Measurements from ENCODE around the gene TBC1D22A. TPM values are rescaled to one million over a fixed set of nuclear protein-coding genes. Genes with fewer than 3 reads are reported as not detected.

TBC1D22A gene
- total RNA-seq, 1 donor from 2014 or later: 10.6 TPM

GRCh38 chr22:47016631-47017030 lies 254.2 kb downstream of the TBC1D22A start:
- Histone ChIP-seq H3K9ac (no peak overlapping the region), H3F3A (ENCODE audit: low read depth) (no peaks in the 10 kb centered on the region), H3K4me2 (no peak overlapping the region), H3K4me1 (no peaks in the 10 kb centered on the region), H3K27me3 (no peaks in the 10 kb centered on the region), H3K27ac (no peak overlapping the region), H3K9me3 (ENCODE audit: low read depth) (no peaks in the 10 kb centered on the region), H2AFZ (replicated peaks) (no peak overlapping the region), H3K4me3 (no peak overlapping the region), H3K79me2 (ENCODE audit: low read depth) (no peaks in the 10 kb centered on the region), H4K20me1 (ENCODE audit: low read depth) (no peaks in the 10 kb centered on the region), H3K36me3 (no peaks in the 10 kb centered on the region)
- peaks cover 12% of the 10 kb centered on the region for H3K4me1 Mint-ChIP-seq
- peaks cover 10% of the 10 kb centered on the region for H3K9me3 Mint-ChIP-seq
- TF ChIP-seq EZH2 (IDR thresholded peaks at IDR 0.05) (no peak), EZH2phosphoT487 (IDR thresholded peaks at IDR 0.05) (no peak), CTCF (IDR thresholded peaks at IDR 0.05) (no peak)
- H3K27ac Mint-ChIP-seq: no peak overlapping the region
- DNase-seq (ENCODE audit: low spot score): no peak
- no peak overlapping the region for H3K4me3 Mint-ChIP-seq
- H3K27me3 Mint-ChIP-seq (ENCODE audit: insufficient read depth, low read depth): peaks cover 5% of the 10 kb centered on the region
- peaks cover 2% of the 10 kb centered on the region for H3K36me3 Mint-ChIP-seq

- Histone ChIP-seq H3F3A (ENCODE audit: low read depth) (no peaks in the 10 kb centered on the region), H3K9me3 (ENCODE audit: low read depth) (no peaks in the 10 kb centered on the region), H3K9ac (no peak overlapping the region), H3K36me3 (no peaks in the 10 kb centered on the region), H3K27ac (no peak overlapping the region), H4K20me1 (ENCODE audit: low read depth) (no peaks in the 10 kb centered on the region), H3K27me3 (no peaks in the 10 kb centered on the region), H3K4me1 (no peaks in the 10 kb centered on the region), H2AFZ (replicated peaks) (no peak overlapping the region), H3K4me3 (no peak overlapping the region), H3K4me2 (no peak overlapping the region), H3K79me2 (ENCODE audit: low read depth) (no peaks in the 10 kb centered on the region)
- H3K36me3 Mint-ChIP-seq: peaks cover 5% of the 10 kb centered on the region
- no peak for TF ChIP-seq EZH2 (IDR thresholded peaks at IDR 0.05)
- TF ChIP-seq EZH2phosphoT487 (IDR thresholded peaks at IDR 0.05): no peak
- no peak for DNase-seq (ENCODE audit: low spot score)
- H3K9me3 Mint-ChIP-seq: peaks cover 16% of the 10 kb centered on the region
- peaks cover 11% of the 10 kb centered on the region for H3K4me1 Mint-ChIP-seq
- H3K4me3 Mint-ChIP-seq: no peak overlapping the region
- no peak overlapping the region for H3K27ac Mint-ChIP-seq
- H3K27me3 Mint-ChIP-seq (ENCODE audit: insufficient read depth, low read depth): peaks cover 5% of the 10 kb centered on the region
Observed at GRCh38 chr22:47017245-47017644, 254.8 kb downstream of the TBC1D22A start.

- H2AFZ ChIP-seq (replicated peaks): no peak overlapping the region
- H3K36me3 ChIP-seq: no peaks in the 10 kb centered on the region
- H3K79me2 ChIP-seq (ENCODE audit: low read depth): no peaks in the 10 kb centered on the region
- H3K4me3 ChIP-seq: no peak overlapping the region
- peaks cover 5% of the 10 kb centered on the region for H3K27me3 Mint-ChIP-seq (ENCODE audit: insufficient read depth, low read depth)
- H3K4me1 Mint-ChIP-seq: peaks cover 2% of the 10 kb centered on the region
- H3K27me3 ChIP-seq: no peaks in the 10 kb centered on the region
- no peaks in the 10 kb centered on the region for H3F3A ChIP-seq (ENCODE audit: low read depth)
- peaks cover 17% of the 10 kb centered on the region for H3K9me3 Mint-ChIP-seq
- no peak for DNase-seq (ENCODE audit: low spot score)
- H3K27ac Mint-ChIP-seq: no peak overlapping the region
- H3K4me1 ChIP-seq: no peaks in the 10 kb centered on the region
- no peak overlapping the region for H3K4me2 ChIP-seq
- H3K36me3 Mint-ChIP-seq: peaks cover 7% of the 10 kb centered on the region
- no peak overlapping the region for H3K9ac ChIP-seq
- H3K9me3 ChIP-seq (ENCODE audit: low read depth): no peaks in the 10 kb centered on the region
- no peak overlapping the region for H3K27ac ChIP-seq
- no peak for TF ChIP-seq CTCF (IDR thresholded peaks at IDR 0.05)
- no peak for TF ChIP-seq EZH2 (IDR thresholded peaks at IDR 0.05)
- no peak for TF ChIP-seq EZH2phosphoT487 (IDR thresholded peaks at IDR 0.05)
- no peak overlapping the region for H3K4me3 Mint-ChIP-seq
- no peaks in the 10 kb centered on the region for H4K20me1 ChIP-seq (ENCODE audit: low read depth)
Observed at GRCh38 chr22:47018010-47018910, 255.8 kb downstream of the TBC1D22A start.

Data from neural progenitor cell (in vitro differentiated cells).